SK-N-SH treated with all-trans-retinoic acid at 6 μM for 48 hours (cell line): ENCODE measurements around the gene ASB3.

ENCODE experiments used
- ATAC-seq: fragments of 200-7000 bp; cut with Tn5 transposase; 3 replicates; pipeline ENCODE4 v1.9.1; 2020; ENCODE audit warnings: mild to moderate bottlenecking, moderate library complexity
- ARNTL ChIP-seq: fragments of 450-650 bp; formaldehyde crosslinking; IDR thresholded peaks from 2 replicates; pipeline ENCODE4 v1.5.0; 2020; ENCODE audit warnings: low read depth, mild to moderate bottlenecking, moderate library complexity, borderline replicate concordance
- BACH2 ChIP-seq: fragments of 250-450 bp; sonication (Bioruptor Pico); IDR thresholded peaks from 2 replicates; pipeline ENCODE4 v1.9.0; 2021; ENCODE audit warnings: mild to moderate bottlenecking, borderline replicate concordance
- CSDC2 ChIP-seq: fragments of 250-450 bp; sonication (Bioruptor Pico); IDR thresholded peaks from 2 replicates; pipeline ENCODE4 v1.5.0; 2020; ENCODE audit warnings: mild to moderate bottlenecking, moderate library complexity
- ESRRG ChIP-seq: fragments of 250-450 bp; sonication (Bioruptor Pico); IDR thresholded peaks from 2 replicates; pipeline ENCODE4 v1.6.1; 2021; ENCODE audit warnings: mild to moderate bottlenecking
- GLIS3 ChIP-seq: fragments of 250-450 bp; sonication (Bioruptor Pico); IDR thresholded peaks from 2 replicates; pipeline ENCODE4 v1.5.0; 2020; ENCODE audit warnings: mild to moderate bottlenecking, moderate library complexity
- ISL1 ChIP-seq: fragments of 250-450 bp; sonication (Bioruptor Pico); IDR thresholded peaks from 2 replicates; pipeline ENCODE4 v2.1.2; 2022; ENCODE audit warnings: mild to moderate bottlenecking, moderate library complexity
- OSR1 ChIP-seq: fragments of 250-450 bp; sonication (Bioruptor Pico); IDR thresholded peaks from 2 replicates; pipeline ENCODE4 v1.8.0; 2022; ENCODE audit warnings: moderate library complexity, mild to moderate bottlenecking, inconsistent platforms
- PPARA ChIP-seq: fragments of 250-450 bp; sonication (Bioruptor Pico); IDR thresholded peaks from 2 replicates; pipeline ENCODE4 v1.5.0; 2020; ENCODE audit warnings: mild to moderate bottlenecking, borderline replicate concordance
- RARB ChIP-seq: fragments of 250-450 bp; sonication (Bioruptor Pico); IDR thresholded peaks from 2 replicates; pipeline ENCODE4 v1.8.0; 2021; ENCODE audit warnings: mild to moderate bottlenecking, moderate library complexity
- SNAI2 ChIP-seq: fragments of 250-450 bp; sonication (Bioruptor Pico); IDR thresholded peaks from 2 replicates; pipeline ENCODE4 v1.5.0; 2020; ENCODE audit warnings: mild to moderate bottlenecking, moderate library complexity
- TCF4 ChIP-seq: fragments of 250-450 bp; sonication (Bioruptor Pico); IDR thresholded peaks from 2 replicates; pipeline ENCODE4 v1.8.0; 2021; ENCODE audit warnings: mild to moderate bottlenecking, moderate library complexity, borderline replicate concordance
- TOX ChIP-seq: fragments of 250-450 bp; sonication (Bioruptor Pico); IDR thresholded peaks from 2 replicates; pipeline ENCODE4 v1.8.0; 2021; ENCODE audit warnings: mild to moderate bottlenecking, moderate library complexity, borderline replicate concordance
- ZC3H10 ChIP-seq: fragments of 250-450 bp; sonication (Bioruptor Pico); IDR thresholded peaks from 2 replicates; pipeline ENCODE4 v1.5.1; 2021; ENCODE audit warnings: mild to moderate bottlenecking, moderate library complexity
- ZFP3 ChIP-seq: fragments of 250-450 bp; sonication (Bioruptor Pico); IDR thresholded peaks from 2 replicates; pipeline ENCODE4 v1.5.0; 2020; ENCODE audit warnings: mild to moderate bottlenecking, moderate library complexity
- ZFP30 ChIP-seq: fragments of 450-650 bp; formaldehyde crosslinking; IDR thresholded peaks from 2 replicates; pipeline ENCODE4 v1.5.0; 2022; ENCODE audit warnings: mild to moderate bottlenecking, moderate library complexity
- ZNF565 ChIP-seq: fragments of 450-650 bp; formaldehyde crosslinking; conservative IDR thresholded peaks from 2 replicates; pipeline ENCODE4 v1.5.0; 2020; ENCODE audit warnings: low read depth, mild to moderate bottlenecking, moderate library complexity
- ZNF70 ChIP-seq: fragments of 450-650 bp; formaldehyde crosslinking; IDR thresholded peaks from 2 replicates; pipeline ENCODE4 v1.5.0; 2020; ENCODE audit warnings: mild to moderate bottlenecking, moderate library complexity
- ZNF8 ChIP-seq: fragments of 450-650 bp; formaldehyde crosslinking; IDR thresholded peaks from 2 replicates; pipeline ENCODE4 v1.5.0; 2020; ENCODE audit warnings: mild to moderate bottlenecking, moderate library complexity
- TF ChIP-seq, protein P1 (sequence below): fragments of 250-450 bp; sonication (Bioruptor Pico); IDR thresholded peaks from 2 replicates; pipeline ENCODE4 v1.5.0; 2020; ENCODE audit warnings: mild to moderate bottlenecking, moderate library complexity
- TF ChIP-seq, protein P2 (sequence below): fragments of 250-450 bp; sonication (Bioruptor Pico); IDR thresholded peaks from 2 replicates; pipeline ENCODE4 v1.8.0; 2020; ENCODE audit warnings: mild to moderate bottlenecking, moderate library complexity, borderline replicate concordance
- TF ChIP-seq, protein P3 (sequence below): fragments of 250-450 bp; sonication (Bioruptor Pico); IDR thresholded peaks from 2 replicates; pipeline ENCODE4 v1.5.1; 2021; ENCODE audit warnings: mild to moderate bottlenecking, moderate library complexity
- TF ChIP-seq, protein P4 (sequence below): fragments of 250-450 bp; sonication (Bioruptor Pico); IDR thresholded peaks from 2 replicates; pipeline ENCODE4 v1.8.0; 2021; ENCODE audit warnings: low read depth, mild to moderate bottlenecking, moderate library complexity, borderline replicate concordance
- TF ChIP-seq, protein P5 (sequence below): fragments of 250-450 bp; sonication (Bioruptor Pico); IDR thresholded peaks from 2 replicates; pipeline ENCODE4 v1.5.1; 2020; ENCODE audit warnings: low read depth, mild to moderate bottlenecking, moderate library complexity

Gene ASB3

DNA sequence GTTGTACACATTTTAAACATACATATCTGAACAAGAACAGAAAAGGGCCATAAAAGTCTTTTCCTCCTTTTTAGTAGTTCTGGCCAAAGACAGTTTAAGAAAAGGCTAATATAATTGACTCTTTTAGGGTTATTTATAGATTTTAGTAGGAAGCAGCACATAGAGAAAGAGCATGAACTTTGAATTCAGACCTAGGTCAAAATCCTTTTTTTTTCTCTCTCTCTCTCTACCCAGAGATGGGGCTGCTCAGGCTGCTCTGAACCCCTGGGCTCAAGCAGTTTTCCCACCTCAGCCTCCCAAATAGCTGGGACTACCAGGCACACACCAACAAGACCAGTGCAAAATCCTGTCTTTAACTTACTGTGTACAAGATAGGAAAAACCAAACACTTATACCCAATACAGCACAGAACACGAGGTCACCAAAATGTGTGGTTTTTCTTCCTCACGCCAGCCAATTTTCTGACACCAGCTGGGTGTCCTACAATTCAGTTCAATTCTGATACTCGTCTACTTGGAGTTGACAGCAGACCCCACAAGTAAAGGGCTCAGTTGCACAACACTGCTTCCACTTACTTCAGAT, 32.2 kb upstream of the ASB3 start:
- TF ChIP-seq ZNF565 (CRISPR knock-in tag), result no peak
- TF ChIP-seq, protein P1, sequence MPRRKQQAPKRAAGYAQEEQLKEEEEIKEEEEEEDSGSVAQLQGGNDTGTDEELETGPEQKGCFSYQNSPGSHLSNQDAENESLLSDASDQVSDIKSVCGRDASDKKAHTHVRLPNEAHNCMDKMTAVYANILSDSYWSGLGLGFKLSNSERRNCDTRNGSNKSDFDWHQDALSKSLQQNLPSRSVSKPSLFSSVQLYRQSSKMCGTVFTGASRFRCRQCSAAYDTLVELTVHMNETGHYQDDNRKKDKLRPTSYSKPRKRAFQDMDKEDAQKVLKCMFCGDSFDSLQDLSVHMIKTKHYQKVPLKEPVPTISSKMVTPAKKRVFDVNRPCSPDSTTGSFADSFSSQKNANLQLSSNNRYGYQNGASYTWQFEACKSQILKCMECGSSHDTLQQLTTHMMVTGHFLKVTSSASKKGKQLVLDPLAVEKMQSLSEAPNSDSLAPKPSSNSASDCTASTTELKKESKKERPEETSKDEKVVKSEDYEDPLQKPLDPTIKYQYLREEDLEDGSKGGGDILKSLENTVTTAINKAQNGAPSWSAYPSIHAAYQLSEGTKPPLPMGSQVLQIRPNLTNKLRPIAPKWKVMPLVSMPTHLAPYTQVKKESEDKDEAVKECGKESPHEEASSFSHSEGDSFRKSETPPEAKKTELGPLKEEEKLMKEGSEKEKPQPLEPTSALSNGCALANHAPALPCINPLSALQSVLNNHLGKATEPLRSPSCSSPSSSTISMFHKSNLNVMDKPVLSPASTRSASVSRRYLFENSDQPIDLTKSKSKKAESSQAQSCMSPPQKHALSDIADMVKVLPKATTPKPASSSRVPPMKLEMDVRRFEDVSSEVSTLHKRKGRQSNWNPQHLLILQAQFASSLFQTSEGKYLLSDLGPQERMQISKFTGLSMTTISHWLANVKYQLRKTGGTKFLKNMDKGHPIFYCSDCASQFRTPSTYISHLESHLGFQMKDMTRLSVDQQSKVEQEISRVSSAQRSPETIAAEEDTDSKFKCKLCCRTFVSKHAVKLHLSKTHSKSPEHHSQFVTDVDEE (CRISPR knock-in tag), result no peak
- no peak for TF ChIP-seq OSR1 (CRISPR knock-in tag)
- no peak for TF ChIP-seq ISL1
- TF ChIP-seq ARNTL (CRISPR knock-in tag), result no peak
- TF ChIP-seq, protein P2, sequence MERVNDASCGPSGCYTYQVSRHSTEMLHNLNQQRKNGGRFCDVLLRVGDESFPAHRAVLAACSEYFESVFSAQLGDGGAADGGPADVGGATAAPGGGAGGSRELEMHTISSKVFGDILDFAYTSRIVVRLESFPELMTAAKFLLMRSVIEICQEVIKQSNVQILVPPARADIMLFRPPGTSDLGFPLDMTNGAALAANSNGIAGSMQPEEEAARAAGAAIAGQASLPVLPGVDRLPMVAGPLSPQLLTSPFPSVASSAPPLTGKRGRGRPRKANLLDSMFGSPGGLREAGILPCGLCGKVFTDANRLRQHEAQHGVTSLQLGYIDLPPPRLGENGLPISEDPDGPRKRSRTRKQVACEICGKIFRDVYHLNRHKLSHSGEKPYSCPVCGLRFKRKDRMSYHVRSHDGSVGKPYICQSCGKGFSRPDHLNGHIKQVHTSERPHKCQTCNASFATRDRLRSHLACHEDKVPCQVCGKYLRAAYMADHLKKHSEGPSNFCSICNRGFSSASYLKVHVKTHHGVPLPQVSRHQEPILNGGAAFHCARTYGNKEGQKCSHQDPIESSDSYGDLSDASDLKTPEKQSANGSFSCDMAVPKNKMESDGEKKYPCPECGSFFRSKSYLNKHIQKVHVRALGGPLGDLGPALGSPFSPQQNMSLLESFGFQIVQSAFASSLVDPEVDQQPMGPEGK (CRISPR knock-in tag), result no peak
- TF ChIP-seq, protein P3, sequence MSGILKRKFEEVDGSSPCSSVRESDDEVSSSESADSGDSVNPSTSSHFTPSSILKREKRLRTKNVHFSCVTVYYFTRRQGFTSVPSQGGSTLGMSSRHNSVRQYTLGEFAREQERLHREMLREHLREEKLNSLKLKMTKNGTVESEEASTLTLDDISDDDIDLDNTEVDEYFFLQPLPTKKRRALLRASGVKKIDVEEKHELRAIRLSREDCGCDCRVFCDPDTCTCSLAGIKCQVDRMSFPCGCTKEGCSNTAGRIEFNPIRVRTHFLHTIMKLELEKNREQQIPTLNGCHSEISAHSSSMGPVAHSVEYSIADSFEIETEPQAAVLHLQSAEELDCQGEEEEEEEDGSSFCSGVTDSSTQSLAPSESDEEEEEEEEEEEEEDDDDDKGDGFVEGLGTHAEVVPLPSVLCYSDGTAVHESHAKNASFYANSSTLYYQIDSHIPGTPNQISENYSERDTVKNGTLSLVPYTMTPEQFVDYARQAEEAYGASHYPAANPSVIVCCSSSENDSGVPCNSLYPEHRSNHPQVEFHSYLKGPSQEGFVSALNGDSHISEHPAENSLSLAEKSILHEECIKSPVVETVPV (CRISPR knock-in tag), result no peak
- TF ChIP-seq ZC3H10, result no peak
- no peak for TF ChIP-seq ZNF70
- TF ChIP-seq TCF4 (CRISPR knock-in tag), result no peak
- TF ChIP-seq ZNF8, result no peak
- TF ChIP-seq ESRRG (CRISPR knock-in tag), result no peak
- TF ChIP-seq, protein P4, sequence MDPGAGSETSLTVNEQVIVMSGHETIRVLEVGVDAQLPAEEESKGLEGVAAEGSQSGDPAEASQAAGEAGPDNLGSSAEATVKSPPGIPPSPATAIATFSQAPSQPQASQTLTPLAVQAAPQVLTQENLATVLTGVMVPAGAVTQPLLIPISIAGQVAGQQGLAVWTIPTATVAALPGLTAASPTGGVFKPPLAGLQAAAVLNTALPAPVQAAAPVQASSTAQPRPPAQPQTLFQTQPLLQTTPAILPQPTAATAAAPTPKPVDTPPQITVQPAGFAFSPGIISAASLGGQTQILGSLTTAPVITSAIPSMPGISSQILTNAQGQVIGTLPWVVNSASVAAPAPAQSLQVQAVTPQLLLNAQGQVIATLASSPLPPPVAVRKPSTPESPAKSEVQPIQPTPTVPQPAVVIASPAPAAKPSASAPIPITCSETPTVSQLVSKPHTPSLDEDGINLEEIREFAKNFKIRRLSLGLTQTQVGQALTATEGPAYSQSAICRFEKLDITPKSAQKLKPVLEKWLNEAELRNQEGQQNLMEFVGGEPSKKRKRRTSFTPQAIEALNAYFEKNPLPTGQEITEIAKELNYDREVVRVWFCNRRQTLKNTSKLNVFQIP (CRISPR knock-in tag), result no peak
- TF ChIP-seq, all 23 proteins: peak for 0
- ATAC-seq, result no peak

DNA sequence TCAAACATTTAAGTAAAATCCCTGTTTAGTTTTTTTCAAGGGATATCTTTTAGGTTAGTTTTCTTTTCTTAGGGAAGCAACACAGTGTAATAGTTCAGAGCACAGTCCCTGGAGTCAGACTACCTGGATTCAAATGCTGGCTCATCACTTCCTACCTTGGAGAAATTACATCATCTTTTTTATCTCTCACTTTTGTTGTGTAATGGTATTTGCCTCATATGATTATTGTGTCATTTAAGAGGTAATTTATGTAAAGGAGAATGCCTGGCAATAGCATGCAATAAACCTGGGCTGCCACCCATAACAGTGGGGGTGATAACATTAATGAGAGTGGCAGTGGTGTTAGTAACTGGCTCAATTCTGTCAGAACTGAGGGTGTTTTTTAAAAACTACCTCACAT, 26.4 kb upstream of the ASB3 start:
- ATAC-seq, result no peak
- TF ChIP-seq ZNF565 (CRISPR knock-in tag) (no peak), TCF4 (CRISPR knock-in tag) (no peak), CSDC2 (CRISPR knock-in tag) (no peak), OSR1 (CRISPR knock-in tag) (no peak), ZFP3 (CRISPR knock-in tag) (no peak), GLIS3 (CRISPR knock-in tag) (no peak), ZNF8 (no peak), ZC3H10 (no peak), RARB (CRISPR knock-in tag) (no peak), TOX (no peak), SNAI2 (no peak), ISL1 (no peak), ESRRG (CRISPR knock-in tag) (no peak), PPARA (CRISPR knock-in tag) (no peak), BACH2 (no peak), ZFP30 (CRISPR knock-in tag) (no peak)
- TF ChIP-seq, protein P5, sequence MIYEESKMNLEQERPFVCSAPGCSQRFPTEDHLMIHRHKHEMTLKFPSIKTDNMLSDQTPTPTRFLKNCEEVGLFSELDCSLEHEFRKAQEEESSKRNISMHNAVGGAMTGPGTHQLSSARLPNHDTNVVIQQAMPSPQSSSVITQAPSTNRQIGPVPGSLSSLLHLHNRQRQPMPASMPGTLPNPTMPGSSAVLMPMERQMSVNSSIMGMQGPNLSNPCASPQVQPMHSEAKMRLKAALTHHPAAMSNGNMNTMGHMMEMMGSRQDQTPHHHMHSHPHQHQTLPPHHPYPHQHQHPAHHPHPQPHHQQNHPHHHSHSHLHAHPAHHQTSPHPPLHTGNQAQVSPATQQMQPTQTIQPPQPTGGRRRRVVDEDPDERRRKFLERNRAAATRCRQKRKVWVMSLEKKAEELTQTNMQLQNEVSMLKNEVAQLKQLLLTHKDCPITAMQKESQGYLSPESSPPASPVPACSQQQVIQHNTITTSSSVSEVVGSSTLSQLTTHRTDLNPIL (CRISPR knock-in tag), result no peak
- TF ChIP-seq, protein P3 (CRISPR knock-in tag), result no peak
- TF ChIP-seq, protein P4 (CRISPR knock-in tag), result no peak
- TF ChIP-seq, protein P2 (CRISPR knock-in tag), result no peak
